HK-2 (cell line): ENCODE measurements around the gene S1PR1.
"Not testable (repeated sequence)": the region's sequence is repeated elsewhere in the genome, so short reads cannot be mapped to it uniquely, and the experiment has no call there.

Source experiments
- DNase-seq: peaks from one replicate; pipeline ENCODE4 v3.0.0-alpha.2; 2018; ENCODE audit not compliant: unreplicated experiment

Gene S1PR1

DNA sequence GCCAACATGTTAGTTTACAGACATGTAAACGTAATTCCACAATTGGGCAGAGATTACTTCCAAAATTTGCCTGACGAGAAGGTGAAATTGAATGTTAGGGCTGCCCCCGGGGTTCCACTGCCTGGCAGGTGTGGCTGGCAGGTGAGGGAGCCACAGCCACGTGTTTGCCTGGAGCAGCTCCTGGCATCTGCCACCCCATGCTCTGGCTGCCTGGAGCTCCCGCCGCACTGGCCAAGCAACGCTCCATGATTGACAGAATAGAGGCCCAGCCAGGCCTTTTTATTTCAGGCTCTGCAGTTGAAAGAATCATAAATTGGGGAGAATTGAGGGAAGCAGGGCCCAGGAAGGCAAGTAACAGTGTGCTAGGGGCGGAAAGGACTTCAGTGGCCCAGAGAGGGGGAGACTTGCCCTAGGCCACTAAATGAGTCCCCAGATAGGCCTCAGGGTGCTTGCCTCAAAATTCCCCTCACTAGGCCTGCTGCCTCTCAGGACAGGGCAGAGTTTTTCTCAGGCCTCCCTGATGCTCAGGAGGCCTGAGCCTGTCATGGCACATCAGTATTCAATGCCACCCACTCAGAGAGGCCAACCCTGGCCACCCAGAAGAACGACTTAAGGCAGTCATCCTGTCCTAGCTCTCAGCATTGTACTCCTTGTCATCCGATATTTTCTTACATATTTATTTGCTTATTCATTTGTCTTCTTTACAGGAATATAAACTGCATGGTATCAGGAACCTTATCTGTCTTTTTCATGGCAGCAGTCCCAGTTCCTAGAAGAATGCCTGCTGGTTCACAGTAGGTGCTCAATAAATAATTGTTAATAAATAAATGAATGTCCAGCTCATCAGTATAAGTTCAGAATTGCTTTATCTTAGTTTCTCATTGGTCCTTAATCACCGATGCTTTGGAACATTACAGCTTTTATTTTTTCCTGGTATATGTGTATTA is 16.6 kb upstream of the S1PR1 start:
- DNase-seq: no peak

DNA sequence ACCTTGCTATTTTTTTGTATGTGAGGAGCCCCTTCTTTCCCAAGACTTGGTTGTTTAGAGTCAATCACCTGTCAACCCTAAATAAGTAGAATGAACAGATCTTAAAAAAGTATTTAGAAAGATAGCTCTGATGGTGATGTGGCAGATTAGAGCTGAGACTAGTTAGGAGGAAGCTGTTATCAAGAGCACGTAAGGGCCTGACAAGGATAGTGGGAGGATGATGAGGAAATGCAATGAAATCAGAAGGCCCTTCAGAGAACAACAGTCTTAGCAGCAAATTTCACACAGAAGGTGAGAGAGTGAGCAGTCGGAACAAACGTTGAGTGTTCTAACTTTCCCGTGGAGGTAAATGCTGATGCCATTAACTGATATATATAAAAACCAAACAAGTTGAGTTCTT is 15.9 kb upstream of the S1PR1 start:
- DNase-seq: no peak

DNA sequence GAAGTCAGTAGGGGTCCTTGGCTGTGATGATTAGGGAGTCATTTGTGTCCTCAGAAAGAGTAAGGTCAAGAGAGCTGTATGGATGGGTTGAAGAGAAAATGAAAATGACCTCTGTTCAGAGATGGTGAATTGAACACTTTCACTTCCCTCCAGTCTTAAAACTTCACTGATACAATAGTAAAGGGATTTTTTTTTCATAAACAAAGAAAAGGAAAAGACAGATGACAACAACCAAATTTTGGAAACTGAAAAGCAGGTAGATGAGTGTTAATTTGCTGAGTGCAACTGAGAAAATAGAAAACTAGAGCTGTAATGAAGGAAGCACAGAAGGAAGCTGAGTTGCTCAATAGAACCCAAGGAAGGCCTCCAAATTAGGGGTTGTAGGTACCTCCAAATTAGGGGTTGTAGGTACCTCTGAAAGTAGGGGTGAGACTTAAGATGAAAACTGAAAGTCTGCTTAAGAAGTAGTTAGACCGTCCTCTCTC is 14.8 kb upstream of the S1PR1 start:
- DNase-seq: no peak

DNA sequence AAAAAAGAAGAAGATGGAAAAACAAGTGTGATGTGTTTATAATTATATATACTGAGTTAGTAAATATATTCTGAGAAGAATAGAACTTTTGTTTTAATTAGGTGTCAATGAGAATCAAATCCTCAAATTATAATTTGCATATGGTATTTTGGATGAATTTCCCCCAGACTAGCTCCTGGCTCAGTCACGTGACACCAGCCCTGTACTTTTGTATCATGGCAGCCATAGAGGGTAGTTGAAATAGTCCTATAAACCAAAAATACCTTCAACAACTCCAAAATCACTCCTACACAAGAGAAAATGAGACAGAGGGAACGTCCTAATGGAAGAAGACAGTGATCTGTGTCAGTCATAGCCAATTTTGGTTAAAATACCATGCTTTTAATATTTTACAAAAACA is 9.0 kb upstream of the S1PR1 start:
- no peak for DNase-seq

DNA sequence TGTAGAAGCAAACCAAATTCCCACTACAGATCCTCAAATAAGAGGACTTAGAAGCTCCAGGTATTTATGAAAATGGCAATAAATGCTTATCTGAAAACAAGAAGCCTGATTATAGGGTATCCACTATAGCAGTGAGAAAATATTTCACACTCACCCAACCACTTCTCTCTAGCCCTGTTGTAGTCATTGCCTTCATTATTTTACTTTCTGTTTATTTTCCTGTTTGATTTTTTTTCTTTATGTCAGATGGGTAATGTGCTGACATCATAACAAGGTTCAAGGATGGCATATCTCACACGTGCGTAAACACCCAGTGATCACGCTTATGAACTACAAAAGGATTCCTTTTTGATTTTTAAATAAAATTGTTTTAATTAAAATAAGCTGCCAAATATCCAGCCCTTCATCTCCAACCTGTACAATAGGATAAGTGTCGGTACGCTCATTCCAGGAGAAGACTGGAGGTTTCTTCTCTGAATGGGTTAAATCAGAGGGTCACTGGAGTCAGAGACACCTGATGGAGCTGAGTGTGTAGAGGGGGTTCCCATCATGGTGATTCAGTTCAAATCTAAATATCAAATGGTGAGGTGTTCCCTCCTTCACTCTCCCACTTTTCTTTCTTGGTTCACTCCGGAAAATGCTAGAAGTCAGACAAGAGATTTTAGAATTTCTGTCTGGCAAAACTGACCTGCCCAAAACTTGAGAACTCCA is 8.2 kb upstream of the S1PR1 start:
- no peak for DNase-seq

DNA sequence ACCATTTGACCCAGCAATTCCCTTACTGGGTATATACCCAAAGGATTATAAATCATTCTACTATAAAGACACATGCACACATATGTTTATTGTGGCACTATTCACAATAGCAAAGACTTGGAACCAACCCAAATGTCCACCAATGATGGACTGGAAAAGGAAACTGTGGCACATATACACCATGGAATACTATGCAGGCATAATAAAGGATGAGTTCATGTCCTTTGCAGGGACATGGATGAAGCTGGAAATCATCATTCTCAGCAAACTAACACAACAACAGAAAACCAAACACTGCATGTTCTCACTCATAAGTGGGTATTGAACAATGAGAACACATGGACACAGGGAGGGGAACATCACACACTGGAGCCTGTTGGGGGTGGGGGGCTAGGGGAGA is 4.6 kb upstream of the S1PR1 start:
- DNase-seq: not testable (repeated sequence)

DNA sequence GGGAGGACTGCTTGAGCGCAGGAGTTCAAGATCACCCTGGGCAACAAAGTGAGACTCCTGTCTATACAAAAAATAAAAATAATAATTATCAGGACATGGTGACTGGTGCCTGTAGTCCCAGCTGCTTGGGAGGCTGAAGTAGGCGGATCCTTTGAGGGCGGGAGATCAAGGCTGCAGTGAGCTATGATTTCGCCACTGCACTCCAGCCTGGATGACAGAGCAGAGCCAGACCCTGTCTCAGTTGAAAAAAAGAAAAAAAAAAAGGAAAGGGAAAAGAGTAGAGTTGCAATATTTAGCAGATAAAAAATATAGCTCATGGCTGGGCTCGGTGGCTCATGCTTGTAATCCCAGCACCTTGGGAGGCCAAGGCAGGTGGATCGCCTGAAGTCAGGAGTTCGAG is 3.3 kb upstream of the S1PR1 start:
- DNase-seq: no peak

DNA sequence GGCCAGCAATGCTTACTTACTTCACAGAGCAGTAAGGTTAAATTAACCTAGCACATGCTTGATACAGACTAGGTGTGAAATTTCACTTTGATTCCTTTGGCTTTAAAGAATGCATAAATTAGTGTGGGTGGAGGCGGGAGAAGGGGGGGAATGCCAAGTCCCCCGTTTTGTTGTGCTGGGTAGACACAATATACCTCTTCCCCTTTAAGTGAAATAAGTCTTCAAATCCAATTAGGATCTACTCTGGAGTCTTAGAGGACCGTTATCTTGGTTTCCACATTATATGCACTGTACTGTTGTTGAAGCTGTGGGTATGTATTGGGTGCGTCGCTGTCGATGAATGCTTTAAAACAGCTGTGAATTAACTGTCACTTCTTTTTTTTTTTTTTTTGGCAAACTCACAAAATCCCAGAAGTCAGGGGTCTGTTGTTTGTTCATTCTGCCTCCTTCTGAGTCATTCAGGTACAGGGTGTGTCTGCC is 1.6 kb upstream of the S1PR1 start:
- no peak for DNase-seq

DNA sequence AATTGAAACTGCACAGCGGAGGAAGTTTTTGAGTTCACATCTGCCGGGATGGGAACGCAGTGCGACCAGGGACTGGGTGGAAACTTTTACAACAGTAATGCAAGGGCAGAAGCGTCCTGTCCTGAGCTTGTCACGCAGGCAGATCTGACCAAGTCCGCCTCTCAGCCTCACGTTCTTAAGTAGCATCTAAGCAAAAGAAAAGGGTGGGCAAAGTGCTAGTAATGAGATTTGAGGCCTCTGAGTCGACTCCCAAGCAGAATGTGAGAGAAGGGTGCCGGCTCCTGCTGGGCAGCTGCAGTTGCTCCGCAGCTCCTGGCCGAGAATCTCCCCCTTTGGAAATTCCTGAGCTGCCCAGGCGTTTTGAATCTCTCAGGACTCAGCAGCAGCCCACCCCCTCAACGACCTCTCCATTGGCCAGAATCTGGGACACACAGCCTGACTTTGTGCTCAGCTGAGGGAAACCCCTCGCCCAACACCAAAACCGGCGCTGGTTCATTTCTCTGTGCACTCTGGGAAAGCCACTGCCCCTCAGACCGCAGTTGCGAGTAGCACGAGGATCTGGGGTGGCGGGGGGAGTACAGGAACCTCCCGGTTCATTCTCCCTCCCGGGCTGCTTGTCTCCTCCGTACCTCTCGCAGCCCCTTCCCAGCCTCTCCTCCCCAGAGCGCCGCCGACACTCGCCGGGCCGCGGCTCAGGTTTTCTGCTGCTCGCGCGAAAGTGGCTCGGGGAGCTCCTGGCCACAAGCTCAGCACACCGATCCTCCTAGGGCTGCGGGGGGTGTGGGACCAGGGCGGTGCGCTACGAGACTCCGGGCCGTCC is 913 bp upstream of the S1PR1 start:
- DNase-seq: peak; percentile 39

DNA sequence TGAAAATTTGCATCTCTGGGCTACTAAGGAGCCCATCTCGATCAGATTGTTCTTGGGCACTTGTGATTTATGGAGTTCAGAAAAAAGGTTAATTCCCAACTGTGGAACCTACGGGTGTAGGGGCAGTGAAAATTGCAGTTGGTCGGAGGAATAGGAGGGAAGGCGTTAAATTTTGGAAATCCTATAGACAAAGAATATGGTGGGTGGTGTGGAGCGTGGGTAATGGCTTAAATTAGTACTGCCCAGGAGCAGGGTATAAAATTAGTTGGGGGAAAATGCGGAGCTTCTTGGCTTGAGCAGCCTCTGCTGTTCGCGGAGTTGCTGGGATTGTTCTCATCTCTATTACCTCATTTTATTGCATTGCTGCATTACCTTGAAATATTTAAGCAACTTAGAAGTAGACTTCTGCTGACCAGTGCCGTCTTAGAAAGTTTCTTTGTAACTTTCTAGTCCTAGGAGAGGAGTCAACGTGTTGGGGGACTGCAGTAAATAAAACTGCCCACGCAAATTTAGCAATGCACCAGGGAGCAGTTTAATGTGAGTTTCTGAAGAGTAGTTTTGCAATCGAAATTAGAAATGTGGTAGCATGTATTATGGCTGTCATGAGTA is 514 bp downstream of the S1PR1 start:
- DNase-seq: peak; percentile 36

DNA sequence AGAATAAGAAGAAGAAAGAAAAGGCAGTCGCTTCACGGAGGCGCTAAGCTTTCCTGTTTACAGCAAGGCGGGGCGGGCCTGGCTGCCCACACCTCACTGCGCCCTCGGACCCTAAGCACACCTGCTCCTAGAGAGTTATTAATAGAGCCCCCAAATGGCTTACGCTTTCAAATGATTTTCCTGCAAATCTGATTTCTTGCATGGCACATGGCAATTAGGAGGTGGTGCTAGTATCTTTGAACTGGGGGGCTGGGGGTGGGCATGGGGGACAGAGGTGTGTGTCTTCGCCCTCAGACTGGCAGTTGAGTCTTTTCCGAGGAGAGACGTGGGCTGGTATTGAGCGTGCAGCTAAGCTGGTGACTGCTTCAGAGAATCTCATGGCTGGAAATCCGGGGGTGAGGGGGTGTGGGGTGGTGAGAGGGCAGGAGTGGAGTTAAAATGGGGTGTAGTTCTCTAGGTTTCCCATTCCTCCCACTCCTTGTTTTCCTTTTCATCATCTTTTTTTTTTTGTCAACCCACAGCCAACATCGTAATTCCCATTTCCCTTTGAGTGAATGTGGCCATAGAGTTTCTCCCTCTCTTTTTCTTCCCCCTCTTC is 1.3 kb downstream of the S1PR1 start:
- DNase-seq: no peak

DNA sequence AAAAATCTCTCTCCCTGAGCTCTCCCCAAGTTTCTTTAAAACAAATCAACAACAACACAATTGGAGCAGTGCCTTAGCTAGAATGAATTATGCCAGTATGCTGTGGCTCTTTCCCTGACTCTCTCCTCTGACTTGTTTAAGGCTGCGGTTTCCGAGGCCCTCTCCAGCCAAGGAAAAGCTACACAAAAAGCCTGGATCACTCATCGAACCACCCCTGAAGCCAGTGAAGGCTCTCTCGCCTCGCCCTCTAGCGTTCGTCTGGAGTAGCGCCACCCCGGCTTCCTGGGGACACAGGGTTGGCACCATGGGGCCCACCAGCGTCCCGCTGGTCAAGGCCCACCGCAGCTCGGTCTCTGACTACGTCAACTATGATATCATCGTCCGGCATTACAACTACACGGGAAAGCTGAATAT is 1.9 kb downstream of the S1PR1 start:
- peak; percentile 87 for DNase-seq

DNA sequence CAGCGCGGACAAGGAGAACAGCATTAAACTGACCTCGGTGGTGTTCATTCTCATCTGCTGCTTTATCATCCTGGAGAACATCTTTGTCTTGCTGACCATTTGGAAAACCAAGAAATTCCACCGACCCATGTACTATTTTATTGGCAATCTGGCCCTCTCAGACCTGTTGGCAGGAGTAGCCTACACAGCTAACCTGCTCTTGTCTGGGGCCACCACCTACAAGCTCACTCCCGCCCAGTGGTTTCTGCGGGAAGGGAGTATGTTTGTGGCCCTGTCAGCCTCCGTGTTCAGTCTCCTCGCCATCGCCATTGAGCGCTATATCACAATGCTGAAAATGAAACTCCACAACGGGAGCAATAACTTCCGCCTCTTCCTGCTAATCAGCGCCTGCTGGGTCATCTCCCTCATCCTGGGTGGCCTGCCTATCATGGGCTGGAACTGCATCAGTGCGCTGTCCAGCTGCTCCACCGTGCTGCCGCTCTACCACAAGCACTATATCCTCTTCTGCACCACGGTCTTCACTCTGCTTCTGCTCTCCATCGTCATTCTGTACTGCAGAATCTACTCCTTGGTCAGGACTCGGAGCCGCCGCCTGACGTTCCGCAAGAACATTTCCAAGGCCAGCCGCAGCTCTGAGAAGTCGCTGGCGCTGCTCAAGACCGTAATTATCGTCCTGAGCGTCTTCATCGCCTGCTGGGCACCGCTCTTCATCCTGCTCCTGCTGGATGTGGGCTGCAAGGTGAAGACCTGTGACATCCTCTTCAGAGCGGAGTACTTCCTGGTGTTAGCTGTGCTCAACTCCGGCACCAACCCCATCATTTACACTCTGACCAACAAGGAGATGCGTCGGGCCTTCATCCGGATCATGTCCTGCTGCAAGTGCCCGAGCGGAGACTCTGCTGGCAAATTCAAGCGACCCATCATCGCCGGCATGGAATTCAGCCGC is 2.5 kb downstream of the S1PR1 start:
- DNase-seq: no peak

DNA sequence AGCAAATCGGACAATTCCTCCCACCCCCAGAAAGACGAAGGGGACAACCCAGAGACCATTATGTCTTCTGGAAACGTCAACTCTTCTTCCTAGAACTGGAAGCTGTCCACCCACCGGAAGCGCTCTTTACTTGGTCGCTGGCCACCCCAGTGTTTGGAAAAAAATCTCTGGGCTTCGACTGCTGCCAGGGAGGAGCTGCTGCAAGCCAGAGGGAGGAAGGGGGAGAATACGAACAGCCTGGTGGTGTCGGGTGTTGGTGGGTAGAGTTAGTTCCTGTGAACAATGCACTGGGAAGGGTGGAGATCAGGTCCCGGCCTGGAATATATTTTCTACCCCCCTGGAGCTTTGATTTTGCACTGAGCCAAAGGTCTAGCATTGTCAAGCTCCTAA is 3.2 kb downstream of the S1PR1 start:
- DNase-seq: no peak

DNA sequence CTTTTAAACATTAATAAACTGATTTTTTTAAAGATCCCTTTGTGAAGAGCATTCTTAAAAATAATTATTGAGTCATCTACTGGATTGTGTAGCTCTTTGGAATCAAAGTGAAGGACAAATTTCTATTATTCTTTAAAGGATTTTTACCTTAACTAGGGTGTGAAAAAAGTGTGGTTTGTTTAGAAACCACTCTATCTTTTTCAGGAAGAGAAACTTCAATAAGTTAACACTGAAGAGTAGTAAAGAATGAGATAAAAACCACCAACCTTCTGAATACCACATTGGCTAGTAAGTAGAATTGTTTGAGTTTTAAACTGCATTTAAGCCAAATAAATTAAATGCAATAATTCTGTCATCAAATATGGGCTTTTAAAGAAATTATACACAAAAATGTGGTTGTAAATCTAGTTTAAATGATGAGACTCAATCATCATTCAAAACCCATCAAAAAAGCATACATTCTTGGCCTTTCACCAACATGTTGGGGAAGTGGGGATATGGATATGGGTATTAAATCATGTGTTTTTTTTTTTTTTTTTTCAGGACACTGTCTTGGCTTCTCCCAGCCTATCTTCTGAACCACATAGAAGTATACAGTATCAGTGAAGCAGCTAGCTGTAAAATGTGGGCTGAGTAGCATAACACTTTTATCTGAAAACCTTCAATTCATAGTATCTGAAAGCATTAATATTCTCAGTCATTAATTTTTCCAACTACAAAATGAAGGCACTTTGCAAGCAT is 4.8 kb downstream of the S1PR1 start:
- no peak for DNase-seq

DNA sequence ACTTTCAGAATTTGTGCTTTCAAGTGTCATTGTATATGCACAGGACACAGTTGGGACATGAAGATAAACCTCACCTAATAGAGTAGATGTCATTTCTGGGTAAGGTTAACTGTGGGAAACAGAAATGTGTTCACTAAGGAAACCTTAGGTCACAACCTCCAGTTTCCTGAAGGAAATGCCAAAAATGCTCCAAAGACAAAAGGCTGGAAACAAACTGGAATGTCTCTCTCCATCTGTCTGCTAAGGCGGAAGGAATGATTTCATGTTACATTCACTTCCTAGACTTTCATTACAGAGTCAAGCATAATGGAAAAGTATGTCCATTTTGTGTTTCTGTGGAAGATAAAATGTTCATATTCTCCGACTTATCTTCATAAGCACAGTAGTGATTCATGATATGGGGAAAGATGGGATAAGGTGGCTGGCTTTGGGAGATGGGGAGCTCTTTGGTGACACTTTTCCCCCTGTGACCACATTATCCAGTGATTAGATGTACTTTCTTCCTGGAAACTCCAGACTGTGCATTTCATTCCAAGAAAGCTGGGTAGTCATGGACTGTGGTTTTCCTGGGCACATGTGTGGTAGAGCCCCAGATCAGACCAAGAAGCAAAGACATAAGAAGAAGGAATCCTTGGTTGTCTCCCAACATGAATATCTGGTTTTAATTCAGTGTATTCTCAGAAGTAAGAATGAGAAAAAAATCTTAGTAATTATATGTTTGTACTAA is 5.7 kb downstream of the S1PR1 start:
- DNase-seq: no peak

DNA sequence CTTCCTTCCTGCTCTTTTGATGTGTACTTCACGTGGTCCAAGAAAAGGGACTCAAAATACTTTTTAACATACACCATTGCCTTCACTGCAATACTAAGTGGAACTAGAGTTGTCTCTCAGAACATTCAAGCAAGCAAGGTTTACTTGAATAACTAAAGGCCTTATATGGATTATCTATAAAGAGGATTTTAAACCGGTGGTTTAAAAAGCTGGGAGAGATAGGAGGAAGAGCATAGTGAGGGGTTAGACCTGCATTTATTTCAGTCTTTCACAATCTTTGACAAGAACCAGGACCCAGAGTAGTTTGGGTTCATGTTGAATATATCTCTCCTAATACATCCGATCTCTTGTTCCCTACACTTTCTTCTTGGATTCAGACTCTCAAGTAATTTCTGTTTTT is 6.9 kb downstream of the S1PR1 start:
- no peak for DNase-seq

DNA sequence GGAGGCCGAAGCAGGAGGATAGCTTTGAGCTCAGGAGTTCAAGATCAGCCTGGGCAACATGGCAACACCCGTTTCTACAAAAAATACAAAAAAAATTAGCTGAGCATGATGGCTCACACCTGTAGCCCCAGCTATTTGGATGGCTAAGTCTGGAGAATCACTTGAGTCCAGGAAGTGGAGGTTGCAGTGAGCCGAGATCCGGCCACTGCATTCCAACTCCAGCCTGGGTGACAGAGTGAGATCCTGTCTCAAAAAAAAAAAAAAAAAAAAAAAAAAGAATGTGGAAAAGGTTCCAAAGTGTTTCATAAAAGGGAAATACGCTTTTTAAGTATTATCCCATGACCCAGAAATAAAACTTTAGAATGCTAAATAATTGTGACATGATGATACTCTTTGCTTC is 8.0 kb downstream of the S1PR1 start:
- DNase-seq: no peak
